ENCODE results near the gene PIGS.

GRCh38 chr17:28597606-28598383, 26.5 kb upstream of the PIGS start:
- TF ChIP-seq CTCF (IDR thresholded peaks at IDR 0.05) (no peak), POLR2A (IDR thresholded peaks at IDR 0.05; ENCODE audit: low read depth) (no peak), POLR2AphosphoS5 (IDR thresholded peaks at IDR 0.05) (no peak), EP300 (IDR thresholded peaks at IDR 0.05) (no peak)
